GM10266 (cell line): ENCODE data around the gene GIMAP6.
"Not testable (repeated sequence)": the region's sequence is repeated elsewhere in the genome, so short reads cannot be mapped to it uniquely, and the experiment has no call there.

Experiments
- DNase-seq: peaks from one replicate; pipeline ENCODE4 v3.0.0; 2012; ENCODE audit errors: extremely low spot score
- TF ChIP-seq, protein P1 (sequence below): IDR thresholded peaks from 2 replicates; pipeline ENCODE4 v1.5.1; 2012; ENCODE audit warnings: mild to moderate bottlenecking, low read depth; ENCODE audit not compliant: control insufficient read depth, insufficient read depth; ENCODE audit errors: missing control alignments

Gene GIMAP6

DNA sequence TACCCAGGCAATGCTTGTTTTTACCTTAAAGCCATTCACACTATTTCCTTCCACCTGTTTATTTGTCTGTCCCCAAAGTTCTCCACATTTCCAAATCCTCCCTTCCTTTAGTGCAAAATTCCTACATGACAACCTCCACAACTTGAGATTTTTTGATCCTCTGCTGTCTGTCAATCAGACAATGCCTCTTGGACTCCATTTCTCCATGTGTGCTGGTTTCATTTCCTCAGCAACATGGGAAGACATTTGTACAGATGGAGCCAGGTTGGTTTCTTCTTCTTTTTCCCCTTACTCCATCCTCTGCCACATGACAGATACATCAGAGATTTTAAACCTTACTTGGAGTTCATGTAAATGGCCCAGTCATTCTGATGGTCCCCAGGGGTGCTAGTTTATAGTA is 34.2 kb upstream of the GIMAP6 start:
- TF ChIP-seq, protein P1, sequence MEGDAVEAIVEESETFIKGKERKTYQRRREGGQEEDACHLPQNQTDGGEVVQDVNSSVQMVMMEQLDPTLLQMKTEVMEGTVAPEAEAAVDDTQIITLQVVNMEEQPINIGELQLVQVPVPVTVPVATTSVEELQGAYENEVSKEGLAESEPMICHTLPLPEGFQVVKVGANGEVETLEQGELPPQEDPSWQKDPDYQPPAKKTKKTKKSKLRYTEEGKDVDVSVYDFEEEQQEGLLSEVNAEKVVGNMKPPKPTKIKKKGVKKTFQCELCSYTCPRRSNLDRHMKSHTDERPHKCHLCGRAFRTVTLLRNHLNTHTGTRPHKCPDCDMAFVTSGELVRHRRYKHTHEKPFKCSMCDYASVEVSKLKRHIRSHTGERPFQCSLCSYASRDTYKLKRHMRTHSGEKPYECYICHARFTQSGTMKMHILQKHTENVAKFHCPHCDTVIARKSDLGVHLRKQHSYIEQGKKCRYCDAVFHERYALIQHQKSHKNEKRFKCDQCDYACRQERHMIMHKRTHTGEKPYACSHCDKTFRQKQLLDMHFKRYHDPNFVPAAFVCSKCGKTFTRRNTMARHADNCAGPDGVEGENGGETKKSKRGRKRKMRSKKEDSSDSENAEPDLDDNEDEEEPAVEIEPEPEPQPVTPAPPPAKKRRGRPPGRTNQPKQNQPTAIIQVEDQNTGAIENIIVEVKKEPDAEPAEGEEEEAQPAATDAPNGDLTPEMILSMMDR, result no peak
- no peak for DNase-seq

DNA sequence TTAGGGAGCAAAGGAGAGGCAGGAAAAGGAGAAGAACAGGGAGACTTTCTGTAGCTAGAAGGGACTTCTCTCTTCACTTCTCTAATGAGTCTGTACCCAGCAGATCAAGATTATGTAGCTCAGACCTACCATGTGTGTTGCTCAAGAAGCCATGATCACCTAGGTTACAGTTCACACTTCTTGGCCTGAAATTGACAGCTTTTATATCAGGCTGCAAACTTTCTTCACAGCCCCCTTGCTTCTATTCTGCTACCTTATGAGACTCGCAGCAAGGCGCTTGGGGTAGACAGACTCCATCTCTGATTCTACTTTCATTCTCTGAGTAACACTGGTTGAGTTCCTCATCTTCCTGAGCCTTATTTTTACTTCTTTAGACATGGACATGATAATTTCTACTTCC is 33.7 kb upstream of the GIMAP6 start:
- DNase-seq, result no peak
- TF ChIP-seq, protein P1, result no peak

DNA sequence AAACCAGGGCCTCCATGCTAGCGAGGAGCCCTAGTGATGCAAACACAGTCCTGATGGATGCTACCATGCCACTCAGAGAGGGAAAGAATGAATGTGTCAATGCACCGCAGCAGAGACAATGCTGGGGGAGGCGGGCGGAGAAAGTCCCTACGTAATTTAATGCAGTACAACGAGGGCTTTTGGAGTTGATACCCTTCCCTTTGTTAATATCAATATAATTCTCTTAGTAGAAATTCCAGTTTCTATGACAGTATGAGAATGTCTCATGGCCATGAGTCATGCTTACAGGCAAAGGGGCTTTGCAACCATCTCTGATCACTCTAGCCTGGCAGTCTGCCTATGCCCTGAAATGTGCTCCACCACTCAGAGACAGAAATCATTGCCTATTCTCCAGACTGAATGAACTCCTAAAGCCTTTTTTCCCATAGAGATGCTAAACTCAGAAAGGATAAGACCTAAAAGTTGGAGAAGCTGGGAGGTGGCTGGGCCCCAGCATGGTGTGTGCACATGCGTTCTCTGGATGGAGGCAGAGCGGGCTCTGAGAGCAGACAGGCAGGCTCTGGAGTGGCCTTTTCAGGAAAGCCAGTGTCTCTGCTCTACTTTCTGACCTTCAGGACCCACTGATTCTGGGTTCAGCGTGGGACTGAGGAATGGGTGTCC is 33.0 kb upstream of the GIMAP6 start:
- TF ChIP-seq, protein P1, result no peak
- no peak for DNase-seq

DNA sequence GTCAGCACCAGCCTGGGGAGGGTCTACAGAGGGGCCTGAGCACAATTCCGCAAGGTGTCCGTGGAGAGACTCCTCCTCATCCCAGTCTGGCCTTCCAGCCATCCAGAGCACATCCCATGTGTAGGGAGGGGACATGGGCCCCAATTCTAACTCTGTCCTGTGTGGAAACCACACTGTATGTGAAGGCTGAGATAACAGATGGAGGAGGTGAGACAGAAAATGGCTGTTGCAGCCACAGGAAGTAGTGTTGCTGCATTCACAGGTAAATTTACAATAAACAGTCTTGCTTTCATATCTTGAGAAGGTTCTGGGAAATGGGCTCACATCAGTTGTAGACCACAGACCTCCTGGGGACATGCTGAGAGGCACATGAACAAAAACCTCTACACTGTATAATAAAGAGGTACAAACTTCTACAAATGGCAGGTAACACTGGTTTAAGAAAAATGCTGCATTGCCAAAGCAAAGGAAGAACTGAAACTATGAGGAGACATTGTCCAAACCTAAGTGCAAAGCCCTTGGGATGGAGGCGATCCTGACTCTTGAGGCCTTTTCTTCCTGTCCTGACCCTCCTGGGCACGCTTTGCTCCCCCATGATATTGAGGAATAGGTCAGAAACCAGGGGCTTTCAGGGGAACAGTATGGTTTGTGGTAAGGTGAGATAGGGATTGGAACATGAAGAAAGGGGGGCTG is 31.8 kb upstream of the GIMAP6 start:
- TF ChIP-seq, protein P1, result no peak
- no peak for DNase-seq

DNA sequence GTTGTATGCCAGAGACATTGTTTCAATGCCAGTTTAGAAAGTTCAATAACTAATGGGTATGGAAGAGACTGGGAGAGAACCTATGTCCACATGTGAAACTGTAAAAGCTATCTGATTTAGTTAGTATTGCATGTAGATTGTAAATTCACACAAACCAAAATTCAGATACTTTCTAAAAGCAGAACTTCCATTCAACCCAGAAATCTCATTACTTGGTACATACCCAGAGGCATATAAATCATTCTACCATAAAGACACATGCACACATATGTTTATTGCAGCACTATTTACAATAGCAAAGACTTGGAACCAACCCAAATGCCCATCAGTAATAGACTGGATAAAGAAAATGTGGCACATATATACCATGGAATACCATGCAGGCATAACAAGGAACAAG is 30.6 kb upstream of the GIMAP6 start:
- DNase-seq, result not testable (repeated sequence)

DNA sequence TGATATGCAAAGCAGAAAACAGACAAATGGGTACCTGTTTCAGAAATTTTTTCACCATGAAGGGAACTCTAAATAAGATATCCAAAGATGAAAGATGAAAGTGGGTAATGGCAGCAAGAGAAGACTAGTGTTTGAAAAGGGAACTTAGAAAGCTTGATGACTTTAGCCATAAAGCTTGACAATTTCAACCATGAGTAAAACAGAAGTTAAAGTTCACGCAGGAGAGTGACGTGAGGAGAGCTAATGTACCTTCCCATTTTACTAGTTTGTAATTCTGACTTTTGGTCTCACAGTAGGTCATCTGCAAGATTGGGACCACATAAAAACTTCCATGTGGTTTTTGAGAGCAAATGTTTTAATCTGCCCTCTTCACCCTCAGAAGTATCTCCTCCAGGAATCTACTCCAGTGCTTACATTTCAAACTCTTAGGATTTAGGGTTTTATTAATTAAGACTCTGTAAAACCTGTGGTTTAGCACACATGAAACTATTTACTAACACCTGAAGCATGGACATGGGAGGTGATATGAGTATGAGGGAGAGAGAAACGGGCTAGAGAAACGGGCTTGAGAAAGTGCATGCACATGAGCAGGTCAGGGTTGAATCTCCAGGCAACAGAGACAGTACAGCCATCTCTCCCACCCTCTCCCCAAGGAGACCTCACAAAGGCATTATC is 28.9 kb upstream of the GIMAP6 start:
- TF ChIP-seq, protein P1, result no peak

DNA sequence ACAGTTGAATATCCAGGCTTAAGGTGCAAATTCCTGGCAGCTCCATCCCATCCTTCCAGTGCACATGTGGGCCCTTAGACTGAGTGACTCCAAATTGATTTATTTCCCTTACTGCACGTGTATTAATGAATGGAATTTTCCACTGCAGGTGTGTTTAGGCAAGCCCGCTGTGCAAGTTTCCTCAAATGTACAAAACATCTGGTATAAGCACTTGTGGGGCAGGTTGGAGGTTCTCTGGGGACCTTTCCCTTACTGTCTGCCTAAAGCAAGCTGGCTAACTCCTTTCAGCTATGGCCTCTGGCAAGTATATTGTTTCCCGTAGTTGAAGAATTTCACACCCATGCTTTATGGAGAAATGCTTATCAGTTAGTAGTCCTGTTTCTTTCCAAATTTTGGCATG is 25.3 kb upstream of the GIMAP6 start:
- TF ChIP-seq, protein P1, result no peak
- DNase-seq, result no peak

More for the DNA sequence above, 28.9 kb upstream of the GIMAP6 start:
- no peak for DNase-seq
